ENCODE results near the gene LCOR.

DNA sequence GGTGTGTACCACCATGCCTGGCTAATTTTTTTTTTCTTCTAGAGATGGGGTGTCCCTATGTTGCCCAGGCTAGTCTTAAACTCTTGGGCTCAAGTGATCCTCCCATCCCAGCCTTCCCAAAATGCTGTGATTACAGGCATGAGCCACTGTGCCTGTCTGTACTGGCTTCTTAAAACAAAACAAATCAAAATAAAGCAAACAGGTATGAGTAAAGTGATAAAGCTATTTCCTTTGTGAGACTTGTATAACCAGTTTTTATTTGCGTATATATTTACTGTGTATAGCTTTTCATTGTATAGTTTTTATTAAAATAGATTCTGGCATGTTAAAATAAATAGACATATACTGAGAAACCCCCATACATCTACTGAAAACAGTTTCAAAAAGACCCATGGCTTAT lies 14.3 kb downstream of the LCOR start:
- TF ChIP-seq CTCF (IDR thresholded peaks at IDR 0.05) (no peak), EP300 (IDR thresholded peaks at IDR 0.05) (no peak), POLR2A (IDR thresholded peaks at IDR 0.05) (no peak)
